GM23338 (cell line): Measurements from ENCODE around the gene ADCY1.

Experiments used
- CREB1 ChIP-seq: fragments of 250-450 bp; sonication (Bioruptor Pico); IDR thresholded peaks from 2 replicates; pipeline ENCODE4 v1.5.0; 2020; ENCODE audit warnings: low read depth, mild to moderate bottlenecking, moderate library complexity
- CTCF ChIP-seq, 2 experiments: fragments of 200-600 bp in 1 of 2; sonication (generic) in 1 of 2; conservative IDR thresholded peaks; 2 replicates each; pipeline versions ENCODE4 v1.5.1 to v1.6.1; 2016 to 2017; ENCODE audit warnings: antibody characterized with exemption in 2 of 2, low read depth in 2 of 2, mild to moderate bottlenecking in 2 of 2, moderate library complexity in 1 of 2
- ETS1 ChIP-seq: IDR thresholded peaks from 2 replicates; pipeline ENCODE4 v1.6.1; 2016; ENCODE audit warnings: antibody characterized with exemption
- EZH2 ChIP-seq: fragments of 200-600 bp; sonication (generic); IDR thresholded peaks from one replicate; pipeline ENCODE4 v1.8.0; 2017; ENCODE audit warnings: antibody characterized with exemption, mild to moderate bottlenecking, low read depth; ENCODE audit not compliant: unreplicated experiment
- EZH2phosphoT487 ChIP-seq: fragments of 200-600 bp; sonication (generic); IDR thresholded peaks from one replicate; pipeline ENCODE4 v1.8.1; 2018; ENCODE audit warnings: antibody characterized with exemption; ENCODE audit not compliant: unreplicated experiment
- JUNB ChIP-seq: IDR thresholded peaks from one replicate; pipeline ENCODE4 v1.6.1; 2016; ENCODE audit warnings: antibody characterized with exemption; ENCODE audit not compliant: unreplicated experiment
- NANOG ChIP-seq: IDR thresholded peaks from 2 replicates; pipeline ENCODE4 v1.6.1; 2016; ENCODE audit warnings: antibody characterized with exemption, borderline replicate concordance
- POLR2AphosphoS5 ChIP-seq: IDR thresholded peaks from 2 replicates; pipeline ENCODE4 v1.6.1; 2016; ENCODE audit warnings: antibody characterized with exemption, low read depth
- REST ChIP-seq: IDR thresholded peaks from one replicate; pipeline ENCODE4 v1.6.1; 2018; ENCODE audit warnings: antibody characterized with exemption; ENCODE audit not compliant: unreplicated experiment
- STAT1 ChIP-seq: IDR thresholded peaks from one replicate; pipeline ENCODE4 v1.6.1; 2016; ENCODE audit warnings: antibody characterized with exemption; ENCODE audit not compliant: unreplicated experiment
- ZNF331 ChIP-seq: fragments of 250-450 bp; sonication (Bioruptor Pico); IDR thresholded peaks from 2 replicates; pipeline ENCODE4 v1.5.0; 2020; ENCODE audit warnings: low read depth, mild to moderate bottlenecking, moderate library complexity

- TF ChIP-seq CTCF (conservative IDR thresholded peaks at IDR 0.05; ENCODE audit: low read depth in 2 of 2) (no peak), REST (no peak), EZH2 (no peak), JUNB (no peak), POLR2AphosphoS5 (no peak), CREB1 (CRISPR knock-in tag) (no peak), ZNF331 (no peak), ETS1 (no peak), STAT1 (no peak), NANOG (no peak), EZH2phosphoT487 (no peak)
Measured at GRCh38 chr7:45583296-45583695, 9.1 kb downstream of the ADCY1 start.
